SK-N-MC (cell line): ENCODE results near the gene PCBP2.

Experiments used
- EZH2 ChIP-seq: fragments of 200-600 bp; sonication (generic); IDR thresholded peaks from one replicate; pipeline ENCODE4 v1.6.1; 2017; ENCODE audit warnings: antibody characterized with exemption
- POLR2AphosphoS5 ChIP-seq: IDR thresholded peaks from 2 replicates; pipeline ENCODE4 v1.6.1; 2012; ENCODE audit warnings: mild to moderate bottlenecking, low read depth, low read length, borderline replicate concordance

- TF ChIP-seq POLR2AphosphoS5 (peak; percentile 5; the same call in 1 of the 2 replicates), EZH2 (no peak)
These were observed 47.6 kb downstream of the PCBP2 start, which contains the start of gene MAP3K12 for GRCh38 chr12:53499266-53500141.
